ENCODE results near the gene ADAMTS17.

The ADAMTS17 gene

DNA sequence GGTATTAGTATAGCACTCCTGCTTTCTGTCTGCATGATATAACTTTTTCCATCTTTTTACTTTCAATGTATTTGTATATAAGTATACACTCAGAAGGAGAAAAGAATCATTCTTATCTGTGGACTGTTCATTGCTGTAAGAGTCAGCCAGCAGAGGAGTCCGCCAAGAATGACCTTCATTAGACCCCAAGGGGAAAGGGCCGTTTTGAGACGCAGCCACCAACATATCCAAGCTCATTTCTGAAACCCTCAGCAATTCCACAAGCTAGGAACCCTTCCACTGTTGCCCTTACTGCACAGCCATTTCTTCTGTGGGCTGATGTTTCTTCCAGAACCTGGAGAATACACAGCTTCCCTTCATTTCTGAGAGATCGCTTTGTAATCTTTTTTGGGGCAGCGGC lies 301.8 kb downstream of the ADAMTS17 start:
- Histone ChIP-seq H3K4me3 (ENCODE audit: low read length, poor library complexity, severe bottlenecking) (no peak overlapping the region), H3K4me2 (ENCODE audit: low read depth, low read length, poor library complexity, severe bottlenecking) (no peak overlapping the region), H3K27me3 (ENCODE audit: insufficient read depth, low read length, poor library complexity, severe bottlenecking) (no peaks in the 10 kb centered on the region), H3K9me2 (replicated peaks; ENCODE audit: low read depth, low read length) (no peaks in the 10 kb centered on the region), H2AFZ (ENCODE audit: low read length) (no peak overlapping the region), H3K79me2 (ENCODE audit: insufficient read depth, low read length) (no peaks in the 10 kb centered on the region), H4K20me1 (ENCODE audit: insufficient read depth, low read length, poor library complexity, severe bottlenecking) (no peaks in the 10 kb centered on the region), H3K9me3 (ENCODE audit: insufficient read depth, low read depth, low read length) (no peaks in the 10 kb centered on the region), H3F3A (ENCODE audit: low read depth) (no peaks in the 10 kb centered on the region), H3K4me1 (ENCODE audit: insufficient read depth, low read length, poor library complexity, severe bottlenecking) (peaks cover 21% of the 10 kb centered on the region), H3K36me3 (ENCODE audit: insufficient read depth, low read length) (no peaks in the 10 kb centered on the region), H3K9ac (ENCODE audit: low read depth, low read length, poor library complexity, severe bottlenecking) (no peak overlapping the region)
- TF ChIP-seq CTCF (conservative IDR thresholded peaks at IDR 0.05; ENCODE audit: low read length): no peak
- no peak for TF ChIP-seq EZH2phosphoT487 (IDR thresholded peaks at IDR 0.05; ENCODE audit: borderline replicate concordance)

- Histone ChIP-seq H3K36me3 (ENCODE audit: insufficient read depth, low read length) (no peaks in the 10 kb centered on the region), H3K79me2 (ENCODE audit: insufficient read depth, low read length) (no peaks in the 10 kb centered on the region)
These were observed 303.0 kb downstream of the ADAMTS17 start for GRCh38 chr15:100038736-100039135.

GRCh38 chr15:100037901-100038300 lies 303.9 kb downstream of the ADAMTS17 start:
- no peaks in the 10 kb centered on the region for H3F3A ChIP-seq (ENCODE audit: low read depth)
- H3K4me1 ChIP-seq (ENCODE audit: insufficient read depth, low read length, poor library complexity, severe bottlenecking): peaks cover 8% of the 10 kb centered on the region
- no peaks in the 10 kb centered on the region for H3K79me2 ChIP-seq (ENCODE audit: insufficient read depth, low read length)
- no peak overlapping the region for H3K9ac ChIP-seq (ENCODE audit: low read depth, low read length, poor library complexity, severe bottlenecking)
- TF ChIP-seq EZH2phosphoT487 (IDR thresholded peaks at IDR 0.05; ENCODE audit: borderline replicate concordance) (no peak), CTCF (conservative IDR thresholded peaks at IDR 0.05; ENCODE audit: low read length) (no peak)
- H3K4me3 ChIP-seq (ENCODE audit: low read length, poor library complexity, severe bottlenecking): no peak overlapping the region
- no peak overlapping the region for H3K4me2 ChIP-seq (ENCODE audit: low read depth, low read length, poor library complexity, severe bottlenecking)
- H3K9me3 ChIP-seq (ENCODE audit: insufficient read depth, low read depth, low read length): no peaks in the 10 kb centered on the region
- H3K36me3 ChIP-seq (ENCODE audit: insufficient read depth, low read length): no peaks in the 10 kb centered on the region
- no peak overlapping the region for H2AFZ ChIP-seq (ENCODE audit: low read length)
- H3K27me3 ChIP-seq (ENCODE audit: insufficient read depth, low read length, poor library complexity, severe bottlenecking): no peaks in the 10 kb centered on the region
- no peaks in the 10 kb centered on the region for H3K9me2 ChIP-seq (replicated peaks; ENCODE audit: low read depth, low read length)
- no peaks in the 10 kb centered on the region for H4K20me1 ChIP-seq (ENCODE audit: insufficient read depth, low read length, poor library complexity, severe bottlenecking)

More at GRCh38 chr15:100038736-100039135, 303.0 kb downstream of the ADAMTS17 start:
- no peak overlapping the region for H2AFZ ChIP-seq (ENCODE audit: low read length)
- no peak overlapping the region for H3K4me2 ChIP-seq (ENCODE audit: low read depth, low read length, poor library complexity, severe bottlenecking)
- no peaks in the 10 kb centered on the region for H3K27me3 ChIP-seq (ENCODE audit: insufficient read depth, low read length, poor library complexity, severe bottlenecking)
- peaks cover 16% of the 10 kb centered on the region for H3K4me1 ChIP-seq (ENCODE audit: insufficient read depth, low read length, poor library complexity, severe bottlenecking)
- no peaks in the 10 kb centered on the region for H3K9me2 ChIP-seq (replicated peaks; ENCODE audit: low read depth, low read length)
- no peaks in the 10 kb centered on the region for H3K9me3 ChIP-seq (ENCODE audit: insufficient read depth, low read depth, low read length)
- H3F3A ChIP-seq (ENCODE audit: low read depth): no peaks in the 10 kb centered on the region
- H3K9ac ChIP-seq (ENCODE audit: low read depth, low read length, poor library complexity, severe bottlenecking): no peak overlapping the region
- H4K20me1 ChIP-seq (ENCODE audit: insufficient read depth, low read length, poor library complexity, severe bottlenecking): no peaks in the 10 kb centered on the region
- no peak overlapping the region for H3K4me3 ChIP-seq (ENCODE audit: low read length, poor library complexity, severe bottlenecking)
- no peak for TF ChIP-seq EZH2phosphoT487 (IDR thresholded peaks at IDR 0.05; ENCODE audit: borderline replicate concordance)

DNA sequence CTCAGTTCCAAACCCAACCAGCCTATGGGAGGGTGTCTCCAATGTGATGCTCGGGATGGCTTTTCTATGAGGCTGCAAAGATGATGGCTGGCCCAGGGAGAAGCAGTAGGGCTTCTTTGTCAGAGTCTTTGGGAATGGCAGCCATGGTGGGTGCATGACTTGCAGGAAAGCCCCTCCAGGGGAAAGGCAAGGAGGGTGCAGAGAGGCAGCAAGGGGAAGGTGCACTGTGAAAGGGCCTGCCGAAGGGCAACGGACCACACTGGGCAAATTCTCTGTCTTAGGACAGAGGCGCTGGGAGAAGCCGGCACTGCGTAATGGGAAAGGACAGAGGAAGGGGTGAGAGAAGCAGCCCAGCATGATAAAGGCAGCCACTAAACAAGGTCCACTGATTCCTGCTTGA lies 305.8 kb downstream of the ADAMTS17 start:
- TF ChIP-seq EZH2phosphoT487 (IDR thresholded peaks at IDR 0.05; ENCODE audit: borderline replicate concordance) (no peak), CTCF (conservative IDR thresholded peaks at IDR 0.05; ENCODE audit: low read length) (no peak)
- H3K4me1 ChIP-seq (ENCODE audit: insufficient read depth, low read length, poor library complexity, severe bottlenecking): no peaks in the 10 kb centered on the region
- H4K20me1 ChIP-seq (ENCODE audit: insufficient read depth, low read length, poor library complexity, severe bottlenecking): no peaks in the 10 kb centered on the region
- no peak overlapping the region for H2AFZ ChIP-seq (ENCODE audit: low read length)
- H3K9me3 ChIP-seq (ENCODE audit: insufficient read depth, low read depth, low read length): no peaks in the 10 kb centered on the region
- no peaks in the 10 kb centered on the region for H3K9me2 ChIP-seq (replicated peaks; ENCODE audit: low read depth, low read length)
- no peak overlapping the region for H3K4me2 ChIP-seq (ENCODE audit: low read depth, low read length, poor library complexity, severe bottlenecking)
- no peaks in the 10 kb centered on the region for H3F3A ChIP-seq (ENCODE audit: low read depth)
- no peak overlapping the region for H3K9ac ChIP-seq (ENCODE audit: low read depth, low read length, poor library complexity, severe bottlenecking)
- no peaks in the 10 kb centered on the region for H3K36me3 ChIP-seq (ENCODE audit: insufficient read depth, low read length)
- H3K4me3 ChIP-seq (ENCODE audit: low read length, poor library complexity, severe bottlenecking): no peak overlapping the region
- no peaks in the 10 kb centered on the region for H3K79me2 ChIP-seq (ENCODE audit: insufficient read depth, low read length)
- H3K27me3 ChIP-seq (ENCODE audit: insufficient read depth, low read length, poor library complexity, severe bottlenecking): no peaks in the 10 kb centered on the region
